Measurements from ENCODE around the gene CAP1.

DNA sequence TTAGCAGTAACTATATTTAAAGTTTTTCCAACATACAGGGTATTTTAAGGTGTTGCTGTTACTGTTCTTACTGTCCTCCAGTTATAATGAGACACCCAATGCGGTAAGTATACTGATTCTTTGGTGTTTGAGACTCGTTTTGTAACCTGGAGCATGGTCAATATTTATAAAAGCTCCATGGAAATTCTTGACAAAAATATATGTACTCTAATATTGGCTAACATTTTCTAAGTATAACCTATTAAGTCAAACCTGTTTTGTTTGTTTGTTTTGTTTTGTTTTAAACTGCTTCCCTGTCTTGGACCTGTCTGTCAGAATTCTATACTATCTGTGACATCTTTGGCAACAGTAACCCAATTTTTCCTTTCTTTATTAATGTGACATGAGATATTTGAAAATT, 15.9 kb upstream of the CAP1 start:
- TF ChIP-seq, protein P1, sequence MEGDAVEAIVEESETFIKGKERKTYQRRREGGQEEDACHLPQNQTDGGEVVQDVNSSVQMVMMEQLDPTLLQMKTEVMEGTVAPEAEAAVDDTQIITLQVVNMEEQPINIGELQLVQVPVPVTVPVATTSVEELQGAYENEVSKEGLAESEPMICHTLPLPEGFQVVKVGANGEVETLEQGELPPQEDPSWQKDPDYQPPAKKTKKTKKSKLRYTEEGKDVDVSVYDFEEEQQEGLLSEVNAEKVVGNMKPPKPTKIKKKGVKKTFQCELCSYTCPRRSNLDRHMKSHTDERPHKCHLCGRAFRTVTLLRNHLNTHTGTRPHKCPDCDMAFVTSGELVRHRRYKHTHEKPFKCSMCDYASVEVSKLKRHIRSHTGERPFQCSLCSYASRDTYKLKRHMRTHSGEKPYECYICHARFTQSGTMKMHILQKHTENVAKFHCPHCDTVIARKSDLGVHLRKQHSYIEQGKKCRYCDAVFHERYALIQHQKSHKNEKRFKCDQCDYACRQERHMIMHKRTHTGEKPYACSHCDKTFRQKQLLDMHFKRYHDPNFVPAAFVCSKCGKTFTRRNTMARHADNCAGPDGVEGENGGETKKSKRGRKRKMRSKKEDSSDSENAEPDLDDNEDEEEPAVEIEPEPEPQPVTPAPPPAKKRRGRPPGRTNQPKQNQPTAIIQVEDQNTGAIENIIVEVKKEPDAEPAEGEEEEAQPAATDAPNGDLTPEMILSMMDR (IDR thresholded peaks at IDR 0.05) = no peak
- TF ChIP-seq PBX3 (IDR thresholded peaks at IDR 0.05) (no peak), RAD21 (IDR thresholded peaks at IDR 0.05; ENCODE audit: low read length) (no peak)
- TF ChIP-seq, protein P2, sequence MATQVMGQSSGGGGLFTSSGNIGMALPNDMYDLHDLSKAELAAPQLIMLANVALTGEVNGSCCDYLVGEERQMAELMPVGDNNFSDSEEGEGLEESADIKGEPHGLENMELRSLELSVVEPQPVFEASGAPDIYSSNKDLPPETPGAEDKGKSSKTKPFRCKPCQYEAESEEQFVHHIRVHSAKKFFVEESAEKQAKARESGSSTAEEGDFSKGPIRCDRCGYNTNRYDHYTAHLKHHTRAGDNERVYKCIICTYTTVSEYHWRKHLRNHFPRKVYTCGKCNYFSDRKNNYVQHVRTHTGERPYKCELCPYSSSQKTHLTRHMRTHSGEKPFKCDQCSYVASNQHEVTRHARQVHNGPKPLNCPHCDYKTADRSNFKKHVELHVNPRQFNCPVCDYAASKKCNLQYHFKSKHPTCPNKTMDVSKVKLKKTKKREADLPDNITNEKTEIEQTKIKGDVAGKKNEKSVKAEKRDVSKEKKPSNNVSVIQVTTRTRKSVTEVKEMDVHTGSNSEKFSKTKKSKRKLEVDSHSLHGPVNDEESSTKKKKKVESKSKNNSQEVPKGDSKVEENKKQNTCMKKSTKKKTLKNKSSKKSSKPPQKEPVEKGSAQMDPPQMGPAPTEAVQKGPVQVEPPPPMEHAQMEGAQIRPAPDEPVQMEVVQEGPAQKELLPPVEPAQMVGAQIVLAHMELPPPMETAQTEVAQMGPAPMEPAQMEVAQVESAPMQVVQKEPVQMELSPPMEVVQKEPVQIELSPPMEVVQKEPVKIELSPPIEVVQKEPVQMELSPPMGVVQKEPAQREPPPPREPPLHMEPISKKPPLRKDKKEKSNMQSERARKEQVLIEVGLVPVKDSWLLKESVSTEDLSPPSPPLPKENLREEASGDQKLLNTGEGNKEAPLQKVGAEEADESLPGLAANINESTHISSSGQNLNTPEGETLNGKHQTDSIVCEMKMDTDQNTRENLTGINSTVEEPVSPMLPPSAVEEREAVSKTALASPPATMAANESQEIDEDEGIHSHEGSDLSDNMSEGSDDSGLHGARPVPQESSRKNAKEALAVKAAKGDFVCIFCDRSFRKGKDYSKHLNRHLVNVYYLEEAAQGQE (IDR thresholded peaks at IDR 0.05; ENCODE audit: low read depth, low read length) = no peak

All from SK-N-SH (cell line).